NCI-H2029 treated with DMSO at 0.1 percent for 48 hours (cell line): ENCODE data around the gene MEIS3.
"Not testable (repeated sequence)": the region's sequence is repeated elsewhere in the genome, so short reads cannot be mapped to it uniquely, and the experiment has no call there.

Source experiments
- DNase-seq: peaks from one replicate; lab custom pipeline; 2025; lab: John Stamatoyannopoulos, UW

The MEIS3 gene

GRCh38 chr19:47416643-47416985, 2.7 kb downstream of the MEIS3 start:
- no peak for DNase-seq

GRCh38 chr19:47415953-47416642, 3.2 kb downstream of the MEIS3 start:
- DNase-seq, result no peak

- no peak for DNase-seq
These were observed 4.9 kb downstream of the MEIS3 start for GRCh38 chr19:47414469-47414868.

GRCh38 chr19:47413941-47414340, 5.4 kb downstream of the MEIS3 start:
- DNase-seq, result no peak

- DNase-seq, result not testable (repeated sequence)
These were observed 7.6 kb downstream of the MEIS3 start for GRCh38 chr19:47411696-47412095.

GRCh38 chr19:47411101-47411500, 8.2 kb downstream of the MEIS3 start:
- DNase-seq, result no peak

- DNase-seq, result no peak
These were observed 11.0 kb downstream of the MEIS3 start for GRCh38 chr19:47408156-47408938.

- no peak for DNase-seq
These were observed 11.9 kb downstream of the MEIS3 start for GRCh38 chr19:47407417-47407774.

GRCh38 chr19:47406711-47407416, 12.5 kb downstream of the MEIS3 start:
- no peak for DNase-seq

GRCh38 chr19:47405854-47406417, 13.4 kb downstream of the MEIS3 start:
- no peak for DNase-seq

GRCh38 chr19:47405197-47405550, 14.2 kb downstream of the MEIS3 start:
- DNase-seq, result no peak

- DNase-seq, result no peak
These were observed 14.8 kb downstream of the MEIS3 start for GRCh38 chr19:47404334-47405196.

GRCh38 chr19:47402504-47402903, 16.8 kb downstream of the MEIS3 start:
- DNase-seq, result no peak

- no peak for DNase-seq
These were observed 20.4 kb downstream of the MEIS3 start for GRCh38 chr19:47398707-47399597.

GRCh38 chr19:47391510-47392223, 27.7 kb downstream of the MEIS3 start:
- peak; percentile 71 for DNase-seq

- no peak for DNase-seq
These were observed 28.5 kb downstream of the MEIS3 start for GRCh38 chr19:47390533-47391488.

- no peak for DNase-seq
These were observed 30.2 kb downstream of the MEIS3 start for GRCh38 chr19:47389150-47389556.

GRCh38 chr19:47388721-47389120, 30.6 kb downstream of the MEIS3 start:
- DNase-seq, result not testable (repeated sequence)

- not testable (repeated sequence) for DNase-seq
These were observed 31.7 kb downstream of the MEIS3 start for GRCh38 chr19:47387623-47388022.
